Stimulated activated naive CD4-positive, alpha-beta T cell (primary cell): ENCODE data around the gene GSC.
"Not testable (repeated sequence)": the region's sequence is repeated elsewhere in the genome, so short reads cannot be mapped to it uniquely, and the experiment has no call there.

Source experiments
- DNase-seq, 6 experiments: peaks; one replicate each; lab custom pipeline; 2025; lab: John Stamatoyannopoulos, UW

GSC gene

GRCh38 chr14:94746131-94746530, 23.8 kb downstream of the GSC start:
- no peak for DNase-seq

DNA sequence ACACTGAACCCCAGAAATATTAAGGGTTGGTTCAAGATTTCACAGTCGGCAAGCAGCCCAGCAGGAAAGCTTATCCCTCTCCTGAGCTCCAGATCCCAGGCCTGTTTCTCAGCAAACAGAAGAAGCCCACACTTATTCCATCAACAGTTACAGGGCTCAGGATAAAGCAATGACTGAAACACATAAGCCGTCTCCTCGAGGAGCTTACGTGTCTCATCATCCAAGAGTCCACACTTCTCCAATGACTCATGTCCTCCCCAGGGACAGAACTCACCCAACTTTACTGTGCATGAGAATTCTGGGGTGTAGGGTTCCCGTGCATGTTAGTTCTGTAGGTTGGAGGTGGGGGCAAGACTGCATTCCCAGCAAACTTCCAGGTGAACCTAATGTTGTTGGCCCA, 31.2 kb downstream of the GSC start:
- no peak for DNase-seq

DNA sequence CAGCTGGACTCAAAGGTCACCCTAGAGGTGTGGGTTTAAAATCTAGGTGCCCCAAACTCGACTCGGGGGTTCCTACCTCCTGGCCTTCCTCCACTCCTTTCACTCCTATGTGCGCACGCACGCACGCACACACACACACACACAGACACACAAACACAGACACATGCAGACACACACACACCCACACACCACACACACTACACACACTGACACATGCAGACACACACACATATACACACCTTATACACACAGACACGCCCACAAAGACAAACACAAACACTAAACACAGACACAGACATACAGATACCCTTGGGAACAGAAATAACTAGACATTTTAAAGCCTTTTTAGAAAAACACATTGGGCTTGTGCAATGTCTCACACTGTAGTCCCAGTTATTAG, 31.8 kb downstream of the GSC start:
- DNase-seq: no peak

DNA sequence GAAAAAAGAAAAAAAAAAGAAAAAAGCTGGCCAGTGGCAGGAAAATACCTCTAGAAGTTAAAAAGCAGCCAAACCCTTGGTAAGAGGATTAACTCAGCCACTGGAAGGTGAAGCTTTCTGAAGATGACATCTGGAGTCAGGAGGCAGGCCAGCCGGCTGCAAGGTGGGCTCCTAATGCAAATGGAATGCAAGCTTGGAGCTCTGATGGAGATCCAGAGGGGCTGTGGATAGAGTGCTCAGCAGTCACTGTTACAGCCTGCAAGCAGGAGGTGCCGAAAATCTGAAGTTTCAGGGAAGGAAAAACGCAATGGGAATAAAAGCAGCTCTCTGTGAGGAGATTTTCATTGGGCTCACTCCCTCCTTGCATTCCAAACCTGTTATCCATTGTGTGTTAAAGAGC, 41.0 kb downstream of the GSC start:
- DNase-seq: no peak

GRCh38 chr14:94728440-94728839, 41.5 kb downstream of the GSC start:
- DNase-seq: not testable (repeated sequence)

DNA sequence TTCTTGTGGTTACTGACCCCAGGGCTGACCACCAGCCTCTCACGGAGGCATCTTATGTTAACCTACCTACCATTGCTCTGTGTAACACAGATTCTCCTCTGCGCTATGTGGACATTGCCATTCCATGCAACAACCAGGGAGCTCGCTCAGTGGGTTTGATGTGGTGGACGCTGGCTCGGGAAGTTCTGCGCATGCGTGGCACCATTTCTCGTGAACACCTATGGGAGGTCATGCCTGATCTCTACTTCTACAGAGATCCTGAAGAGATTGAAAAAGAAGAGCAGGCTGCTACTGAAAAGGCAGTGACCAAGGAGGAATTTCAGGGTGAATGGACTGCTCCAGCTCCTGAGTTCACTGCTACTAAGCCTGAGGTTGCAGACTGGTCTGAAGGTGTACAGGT, 43.3 kb downstream of the GSC start:
- not testable (repeated sequence) for DNase-seq

GRCh38 chr14:94724993-94725392, 44.9 kb downstream of the GSC start:
- no peak for DNase-seq

DNA sequence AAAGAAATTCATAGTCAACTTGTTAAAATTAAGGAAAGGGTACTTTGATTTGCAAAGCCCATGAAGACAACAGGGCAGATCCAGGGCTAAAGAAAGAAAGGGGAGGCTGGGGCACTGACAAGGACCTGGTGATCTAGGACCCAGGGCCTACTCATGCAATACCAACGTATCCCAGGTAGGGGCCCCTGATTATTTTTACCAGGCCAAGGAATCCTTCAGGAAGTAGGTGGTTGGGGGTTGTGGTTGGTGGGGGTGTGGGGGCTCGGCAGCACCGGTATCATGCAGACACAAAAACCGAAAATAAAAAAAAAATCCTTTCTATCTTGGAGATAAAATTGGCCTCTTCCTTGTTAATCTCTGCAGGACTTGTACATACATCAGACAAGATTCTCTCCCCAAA, 47.5 kb downstream of the GSC start:
- no peak for DNase-seq
